Measurements from ENCODE around the gene CASP7. TPM values are rescaled to one million over a fixed set of nuclear protein-coding genes. Genes with fewer than 3 reads are reported as not detected.

The CASP7 gene
- total RNA-seq, 1 experiment from 2014 or later, result 4.7 TPM

- Histone ChIP-seq H3K4me2 (ENCODE audit: insufficient read depth, insufficient read length, low read length) (no peak overlapping the region), H2AK5ac (ENCODE audit: insufficient read length, low read length) (no peak overlapping the region), H3K4ac (ENCODE audit: low read depth, low read length) (no peak overlapping the region), H3K79me2 (ENCODE audit: insufficient read depth, low read length) (no peaks in the 10 kb centered on the region), H2BK20ac (ENCODE audit: low read depth, low read length, poor library complexity, severe bottlenecking) (no peak overlapping the region), H2BK12ac (ENCODE audit: insufficient read length, low read depth, low read length) (no peak overlapping the region), H4K91ac (ENCODE audit: insufficient read length, low read depth, low read length) (no peak overlapping the region), H2BK5ac (ENCODE audit: insufficient read length, low read length) (no peak overlapping the region), H3K18ac (ENCODE audit: insufficient read length, low read depth, low read length) (no peak overlapping the region), H3T11ph (ENCODE audit: low read length) (no peak overlapping the region), H3K27me3 (ENCODE audit: insufficient read depth, low read length) (no peaks in the 10 kb centered on the region; the same call in 1 of the 2 replicates), H4K8ac (replicated peaks; ENCODE audit: insufficient read length, low read depth, low read length) (no peak overlapping the region), H3K23me2 (ENCODE audit: insufficient read length, low read depth, low read length, poor library complexity, severe bottlenecking) (no peaks in the 10 kb centered on the region), H3K14ac (ENCODE audit: insufficient read depth, low read length) (no peak overlapping the region), H4K5ac (ENCODE audit: insufficient read length, low read depth, low read length) (no peak overlapping the region), H3K56ac (ENCODE audit: insufficient read length, low read depth, low read length) (no peak overlapping the region), H4K20me1 (ENCODE audit: control insufficient read depth, insufficient read depth, insufficient read length) (no peaks in the 10 kb centered on the region), H2AFZ (ENCODE audit: low read length) (no peak overlapping the region), H3K79me1 (ENCODE audit: insufficient read depth, low read depth, low read length, poor library complexity, severe bottlenecking) (no peaks in the 10 kb centered on the region), H2BK15ac (ENCODE audit: low read depth, low read length) (no peak overlapping the region), H3K27ac (ENCODE audit: insufficient read length, low read depth, low read length) (no peak overlapping the region), H3K9me3 (ENCODE audit: control insufficient read depth, low read depth, low read length) (no peaks in the 10 kb centered on the region), H2BK120ac (ENCODE audit: low read depth, low read length, poor library complexity, severe bottlenecking) (no peak overlapping the region), H3K9ac (ENCODE audit: extremely low read depth, insufficient read length, low read length) (no peak overlapping the region), H3K4me1 (ENCODE audit: insufficient read depth, low read length) (no peaks in the 10 kb centered on the region), H3K23ac (ENCODE audit: insufficient read length, low read depth, low read length) (no peak overlapping the region)
- H3K27ac Mint-ChIP-seq, result no peak overlapping the region
- WGBS (ENCODE audit: extremely low coverage, insufficient read length, low lambda C conversion rate), result no CpG with 5 or more reads among the region's 2 CpGs
- TF ChIP-seq CTCF (conservative IDR thresholded peaks at IDR 0.05), result no peak
- H3K4me3 Mint-ChIP-seq, result no peak overlapping the region; a peak in 1 of 5 replicates
- no peaks in the 10 kb centered on the region for H3K36me3 Mint-ChIP-seq (ENCODE audit: insufficient read depth in 1 of 3, low read depth in 3 of 3)
- no peak for DNase-seq
- H3K4me1 Mint-ChIP-seq, result 0 out of 4 replicates have a peak, but pooled peaks cover 0 to 2% of the 10 kb centered on the region in 2 experiments
- no peaks in the 10 kb centered on the region; a peak in 2 of 5 replicates for H3K9me3 Mint-ChIP-seq
- H3K27me3 Mint-ChIP-seq (ENCODE audit: low read depth), result peaks cover 13% of the 10 kb centered on the region
Observed at GRCh38 chr10:113742466-113742865, 62.8 kb downstream of the CASP7 start.

Data from H9 (cell line).